NOMO-1 treated with dmso at 0.1 percent for 144 hours (cell line): ENCODE data around the gene EFCAB9.
A peak's percentile ranks its signal among the peaks of the same experiment; 100 is the strongest.

Experiments
- DNase-seq: peaks from one replicate; lab custom pipeline; 2025; ENCODE audit not compliant: unreplicated experiment; lab: John Stamatoyannopoulos, UW

Gene EFCAB9

DNA sequence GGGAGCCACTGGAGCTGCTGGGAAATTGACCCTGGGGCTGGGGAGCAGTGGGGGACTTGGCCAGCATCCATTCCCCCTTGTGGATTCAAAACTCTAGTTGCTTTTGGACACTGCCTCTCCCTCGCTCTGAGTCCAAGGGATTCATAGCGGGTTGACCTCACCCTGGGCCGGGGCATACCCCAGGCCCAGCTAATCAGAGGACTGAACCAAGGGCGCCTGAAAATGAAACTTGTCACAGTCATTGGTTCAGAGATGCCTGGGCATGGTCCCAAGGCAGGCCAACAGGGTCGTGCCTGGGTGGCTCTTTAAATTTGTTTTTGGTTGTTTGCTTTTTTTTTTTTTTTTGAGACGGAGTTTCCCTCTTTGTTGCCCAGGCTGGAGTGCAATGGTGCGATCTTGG is 28.5 kb upstream of the EFCAB9 start:
- DNase-seq = no peak

DNA sequence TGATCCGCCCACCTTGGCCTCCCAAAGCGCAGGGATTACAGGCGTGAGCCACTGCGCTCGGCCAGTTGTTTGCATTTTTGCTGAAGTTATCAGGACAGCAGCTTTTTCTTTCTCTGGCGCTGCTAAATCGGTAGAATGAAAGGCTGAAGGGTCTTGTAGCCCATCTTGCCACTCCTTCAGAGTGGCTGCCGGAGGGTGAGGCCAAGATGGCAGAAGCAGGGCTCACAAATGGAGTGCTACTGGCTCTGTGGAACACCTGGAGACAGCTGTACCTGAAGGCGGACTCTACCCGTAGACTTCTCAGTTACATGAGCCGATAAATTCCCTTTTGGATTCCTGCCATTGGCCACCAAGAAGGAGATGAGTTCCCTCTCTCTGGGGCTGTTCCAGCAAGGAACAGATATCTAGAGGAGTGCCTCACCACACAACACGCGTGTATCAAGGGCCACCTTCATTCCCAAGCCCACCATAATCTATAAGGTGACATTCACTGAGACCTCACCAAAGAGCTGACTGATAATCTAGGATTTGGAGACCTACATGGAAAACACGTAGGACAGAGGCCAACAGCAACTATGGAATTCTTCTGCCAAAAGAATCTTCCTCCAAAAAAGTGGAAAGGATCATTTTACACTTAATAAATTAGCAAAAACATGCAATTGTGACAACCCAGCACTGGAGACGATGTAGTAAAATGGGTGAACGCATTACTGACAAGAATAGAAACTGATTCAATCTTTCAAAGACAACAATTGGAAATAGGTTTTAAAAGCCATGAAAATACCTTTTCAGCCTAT is 27.7 kb upstream of the EFCAB9 start:
- DNase-seq = no peak

DNA sequence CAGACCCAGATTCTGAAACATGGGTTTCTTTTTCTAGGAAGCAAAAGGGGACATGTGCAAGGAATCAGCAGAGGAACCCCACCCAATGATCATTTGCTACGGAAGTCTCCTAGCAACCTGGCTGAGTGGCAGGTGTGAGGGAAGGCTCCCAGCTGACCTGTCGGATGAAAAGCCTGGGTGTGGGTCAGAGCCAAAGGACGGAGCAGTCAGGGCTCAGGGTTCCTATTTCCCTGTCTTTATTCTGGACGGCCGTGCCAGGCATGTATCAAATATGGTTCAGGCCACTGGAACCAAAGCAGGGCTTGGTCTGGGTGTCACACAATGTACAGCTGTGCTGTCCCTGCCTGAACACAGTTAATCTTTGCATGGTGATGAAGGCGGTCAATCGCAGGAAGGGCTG is 26.1 kb upstream of the EFCAB9 start:
- DNase-seq = no peak

DNA sequence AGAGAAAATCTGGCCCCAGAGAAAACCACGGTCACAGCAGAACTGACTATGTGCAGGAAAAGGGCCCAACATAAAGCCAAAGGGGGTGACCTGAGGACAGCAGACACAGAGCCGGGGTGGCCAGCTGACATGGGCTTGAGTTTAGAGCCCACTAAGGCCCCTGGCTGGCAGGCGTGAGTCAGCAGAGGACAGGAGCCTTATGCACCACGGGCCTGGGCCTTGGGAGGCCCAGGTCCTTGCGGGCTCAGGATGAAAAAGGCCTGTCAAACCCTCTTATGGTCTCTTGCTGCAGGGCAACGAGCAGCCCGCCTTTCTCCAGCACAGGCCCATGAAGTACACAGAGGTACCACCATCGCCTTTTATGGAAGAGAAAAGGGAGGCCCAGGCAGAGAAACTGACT is 25.7 kb upstream of the EFCAB9 start:
- no peak for DNase-seq

DNA sequence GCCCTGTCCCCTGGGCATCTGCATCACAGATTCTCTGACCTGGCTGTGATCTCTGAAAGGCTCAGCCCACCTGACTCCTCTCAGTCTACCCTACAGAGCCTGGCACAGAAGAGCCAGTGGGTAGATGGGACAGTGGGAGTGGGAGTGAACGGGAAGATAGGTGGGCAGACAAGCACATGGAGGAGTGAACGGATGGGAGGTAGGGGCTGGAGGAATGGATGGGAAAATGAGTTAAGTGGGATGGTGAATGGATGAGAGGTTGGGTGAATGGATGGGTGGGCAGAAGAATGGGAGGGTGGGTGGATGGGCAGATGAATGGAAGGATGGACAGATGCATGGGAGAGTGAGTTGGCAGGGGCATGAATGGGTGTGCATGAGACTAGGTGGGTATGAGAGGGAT is 24.8 kb upstream of the EFCAB9 start:
- DNase-seq = no peak

DNA sequence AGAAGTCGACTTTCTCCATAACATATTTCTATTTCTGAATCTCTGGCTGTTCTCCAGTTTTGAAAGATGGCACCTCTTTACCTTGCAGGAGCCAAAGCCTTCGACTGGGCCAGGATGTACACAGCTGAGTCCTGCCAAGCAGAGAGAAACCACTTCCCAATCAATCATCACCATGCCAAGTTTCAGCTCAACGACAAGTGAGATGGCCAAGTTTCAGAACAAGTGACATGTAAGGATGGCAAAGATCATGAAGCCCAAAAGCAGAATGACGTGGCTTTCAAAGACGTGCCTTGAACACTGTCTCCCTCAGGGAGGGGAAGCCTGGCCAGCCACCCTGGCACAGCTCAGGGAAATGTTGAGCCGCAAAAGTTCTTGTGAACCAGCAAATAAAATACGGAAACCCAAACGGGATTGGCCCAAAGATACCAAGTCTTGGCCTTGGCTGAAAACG is 23.7 kb upstream of the EFCAB9 start:
- no peak for DNase-seq

DNA sequence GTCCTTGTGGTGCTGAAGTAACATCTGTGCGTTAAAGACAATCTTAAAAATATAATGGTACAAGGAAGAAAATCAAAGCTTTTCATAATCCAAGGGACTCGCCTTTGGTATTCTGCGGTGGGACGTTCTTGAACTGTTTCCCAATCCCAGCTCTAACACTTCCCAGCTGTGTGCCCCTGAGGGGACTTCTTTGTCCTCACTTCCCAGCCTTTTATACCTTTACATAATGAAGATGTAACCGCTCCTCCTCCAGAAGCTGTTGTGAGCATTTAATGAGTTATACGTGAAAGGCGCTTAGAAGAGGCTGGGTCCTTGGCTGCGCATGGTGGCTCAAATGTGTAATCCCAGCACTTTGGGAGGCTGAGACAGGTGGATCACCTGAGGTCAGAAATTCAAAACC is 22.9 kb upstream of the EFCAB9 start:
- no peak for DNase-seq

DNA sequence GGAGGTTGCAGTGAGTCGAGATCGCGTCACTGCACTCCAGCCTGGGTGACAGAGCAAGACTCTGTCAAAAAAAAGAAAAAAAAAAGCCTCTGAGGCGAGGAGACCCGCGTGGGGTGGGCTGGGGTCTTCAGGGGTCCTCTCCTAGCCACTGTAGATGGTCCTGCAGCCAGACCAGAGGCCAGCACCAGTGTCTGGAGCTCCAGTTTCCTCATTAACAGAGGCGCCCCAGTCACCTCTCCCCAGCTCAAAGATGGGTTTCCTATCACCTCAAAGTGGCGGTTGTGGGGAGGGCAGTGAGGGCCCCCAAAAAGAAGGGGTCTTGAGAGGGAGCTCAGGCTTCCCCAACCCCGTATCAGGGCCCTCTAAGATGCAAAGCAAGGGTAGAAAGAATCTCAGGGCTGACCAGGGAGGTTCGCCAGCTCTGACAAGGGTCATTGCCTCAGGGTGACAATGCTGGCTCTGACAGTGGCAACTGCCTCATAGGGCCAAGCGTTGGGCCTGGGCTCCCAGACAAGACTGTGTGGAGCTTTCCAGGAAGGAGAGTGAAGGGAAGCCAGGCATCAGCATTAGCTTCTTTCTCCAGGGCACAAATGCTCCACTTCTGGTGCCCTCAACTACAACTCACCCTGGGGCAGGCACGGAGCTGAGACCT is 20.9 kb upstream of the EFCAB9 start:
- no peak for DNase-seq

DNA sequence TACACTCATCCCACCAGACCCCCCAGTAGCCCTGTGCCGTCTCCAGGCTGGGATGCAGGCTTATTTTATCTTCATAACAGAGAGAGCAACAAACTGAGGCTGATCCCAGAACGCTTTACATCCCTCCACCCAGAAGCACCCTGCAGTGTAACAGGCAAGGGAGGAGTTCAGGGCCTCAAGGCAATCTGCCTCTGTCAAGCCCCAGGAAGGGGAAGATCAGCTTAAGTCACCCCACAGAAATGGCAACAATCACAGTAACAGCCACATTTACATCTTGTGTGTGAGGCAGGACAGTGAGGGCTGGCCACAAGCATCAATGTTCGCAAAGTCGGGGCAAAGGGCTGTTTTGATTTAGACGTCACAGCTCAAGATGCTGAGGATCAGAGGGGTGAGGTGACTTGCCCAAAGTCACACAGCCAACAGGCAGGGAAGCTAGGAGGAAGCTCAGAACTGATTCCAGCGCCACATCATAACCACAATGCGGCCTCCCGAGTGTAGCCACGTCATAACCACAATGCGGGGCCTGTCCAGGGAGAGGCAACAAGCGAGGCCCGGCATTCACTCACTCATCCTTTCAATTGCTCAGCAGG is 20.3 kb upstream of the EFCAB9 start:
- DNase-seq = peak; percentile 65

DNA sequence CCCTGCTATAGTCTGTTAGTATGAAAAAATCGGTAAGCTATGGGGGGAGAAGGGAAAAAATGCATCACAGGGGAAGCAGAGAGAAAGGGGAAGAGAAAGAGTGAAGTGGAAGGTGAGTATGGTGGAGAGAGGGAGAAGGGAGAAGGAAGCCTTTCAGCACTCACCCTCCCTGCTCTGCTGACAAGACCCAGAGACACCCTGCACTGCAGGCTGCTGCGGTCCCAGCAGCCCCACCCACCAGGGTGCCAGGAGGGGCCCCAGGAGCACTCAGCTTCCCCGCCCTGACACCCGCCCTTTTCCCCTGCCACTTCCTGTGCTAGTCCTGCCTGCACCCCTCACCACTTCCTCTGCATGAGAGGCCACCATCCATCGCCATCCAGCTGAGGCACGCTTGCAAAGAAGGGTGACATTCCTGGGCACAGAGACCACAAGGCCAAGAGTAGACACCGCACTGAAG is 18.7 kb upstream of the EFCAB9 start:
- DNase-seq = peak; percentile 97

DNA sequence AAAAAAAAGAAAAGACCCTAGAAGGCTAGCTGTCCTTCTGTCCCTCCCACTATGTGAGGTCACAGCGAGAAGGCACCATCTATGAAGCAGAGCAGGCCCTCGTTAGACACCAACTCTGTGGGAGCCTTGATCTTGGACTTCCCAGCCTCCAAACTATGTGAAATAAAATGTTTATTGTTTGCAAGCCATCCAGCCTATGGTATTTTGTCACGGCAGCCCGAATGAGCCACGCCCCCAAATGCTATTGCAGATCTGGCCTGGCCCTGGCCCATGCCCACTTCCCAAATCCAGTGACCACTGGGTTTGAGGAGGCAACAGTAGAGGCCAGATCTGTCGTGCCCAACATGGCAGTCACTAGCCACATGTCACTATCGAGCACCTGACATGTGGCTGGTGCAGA is 16.8 kb upstream of the EFCAB9 start:
- no peak for DNase-seq

DNA sequence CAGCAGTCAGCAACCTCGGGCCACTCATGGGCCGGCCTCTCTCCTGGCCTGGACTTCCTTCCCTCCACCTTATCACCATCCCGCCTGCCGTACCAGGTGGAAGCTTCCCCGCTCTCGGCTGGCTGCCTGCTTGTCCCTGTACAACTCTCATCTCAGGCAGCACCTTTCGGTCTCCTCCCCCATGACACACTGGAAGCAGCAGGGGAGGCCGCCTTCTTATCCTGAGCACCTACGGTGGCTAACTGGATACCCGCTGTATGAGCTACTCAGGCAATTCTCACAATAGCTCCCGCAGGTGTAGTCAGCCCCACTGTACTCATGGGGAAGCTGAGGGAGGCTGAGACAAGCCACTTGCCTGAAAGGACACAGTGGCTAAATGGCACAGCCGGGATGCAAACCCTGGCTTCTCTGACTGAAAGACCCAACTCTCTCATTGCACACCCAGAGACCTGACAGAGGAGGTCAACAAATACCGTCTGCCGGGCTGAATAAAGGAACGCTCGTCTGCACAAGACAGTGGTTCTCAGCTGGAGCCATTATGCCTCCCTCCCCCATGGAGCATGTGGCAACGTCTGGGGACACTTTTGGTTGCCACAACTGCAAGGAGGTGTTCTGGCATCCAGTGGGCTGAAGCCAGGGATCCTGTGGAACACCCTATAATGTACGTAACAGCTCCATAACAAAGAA is 15.5 kb upstream of the EFCAB9 start:
- DNase-seq = no peak

DNA sequence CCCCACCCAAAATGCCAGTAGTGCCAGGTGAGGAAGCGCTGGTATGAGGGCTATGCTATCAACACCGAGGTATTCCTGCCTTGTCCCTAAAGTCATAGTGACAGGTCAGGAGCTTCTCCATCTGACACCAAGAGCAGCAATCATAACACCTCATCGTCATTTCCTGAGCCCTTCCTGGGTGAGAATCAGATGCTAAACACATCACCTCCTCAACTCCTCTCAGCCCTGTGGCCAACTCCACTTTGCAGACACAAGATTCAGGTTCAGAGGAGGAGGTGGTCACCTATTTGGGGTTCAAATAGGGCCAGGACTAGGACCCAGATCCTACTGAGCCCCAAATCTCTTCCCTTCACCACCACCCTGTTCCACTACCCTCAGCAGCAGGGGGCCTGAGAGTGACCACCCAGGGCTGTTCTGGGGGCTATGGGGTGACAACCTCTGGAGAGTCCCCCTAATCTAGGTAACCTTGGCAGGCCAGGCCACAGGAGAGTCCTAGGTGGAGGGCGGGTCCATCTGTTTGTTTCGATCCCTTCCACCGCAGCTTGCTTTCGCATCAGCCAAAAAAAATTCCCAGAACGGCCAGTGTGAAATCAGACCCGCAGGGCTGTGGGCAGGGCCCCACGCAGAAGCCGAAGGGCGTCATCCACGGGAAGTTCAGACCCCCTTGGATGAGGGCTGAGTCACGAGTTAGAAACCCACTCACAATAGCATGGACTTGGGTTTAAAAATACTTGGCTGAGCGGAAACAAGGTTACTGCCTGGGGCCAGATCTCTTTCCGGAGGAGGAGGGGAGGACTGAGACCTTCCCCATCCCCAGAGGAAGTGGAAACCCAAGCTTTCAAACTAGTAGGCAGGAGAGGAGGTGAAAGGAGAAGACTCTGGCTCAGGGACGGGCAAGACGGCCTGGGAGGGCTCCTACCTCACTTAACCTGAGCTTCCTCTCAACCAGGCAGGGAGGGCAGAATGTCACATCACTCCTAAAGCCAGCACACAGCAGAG is 14.7 kb upstream of the EFCAB9 start:
- peak; percentile 86 for DNase-seq

DNA sequence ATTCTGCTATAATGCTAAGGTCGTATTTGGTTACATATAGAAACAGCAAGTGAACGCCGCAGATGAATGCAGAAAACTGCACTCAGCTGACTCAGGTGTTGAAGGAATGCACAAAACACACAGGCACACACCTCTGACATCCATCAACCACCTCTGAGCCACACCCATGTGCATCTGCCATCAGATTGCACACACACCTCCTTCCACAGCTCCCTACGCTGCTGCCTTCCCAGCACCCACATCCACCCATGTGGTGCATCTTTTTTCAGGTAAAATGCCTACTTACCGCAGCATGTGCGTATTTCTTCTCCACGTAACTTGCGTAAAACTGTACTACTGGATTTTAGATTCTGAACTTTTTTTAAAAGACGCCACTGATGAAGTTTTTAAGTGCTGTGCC is 13.0 kb upstream of the EFCAB9 start:
- DNase-seq = no peak

DNA sequence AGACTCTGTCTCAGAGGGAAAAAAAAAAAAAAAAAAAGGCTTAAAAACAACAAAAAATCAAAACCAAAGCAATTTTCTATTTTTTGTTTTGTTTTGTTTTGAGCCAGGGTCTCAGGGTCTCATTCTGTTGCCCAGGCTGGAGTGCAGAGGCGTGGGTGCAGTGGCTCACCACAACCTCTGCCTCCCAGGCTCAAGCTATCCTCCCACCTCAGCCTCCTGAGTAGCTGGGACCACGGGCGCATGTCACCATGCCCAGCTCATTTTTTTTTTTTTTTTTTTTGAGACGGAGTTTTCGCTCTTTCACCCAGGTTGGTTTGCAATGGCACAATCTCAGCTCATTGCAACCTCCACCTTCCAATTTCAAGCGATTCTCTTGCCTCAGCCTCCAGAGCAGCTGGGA is 11.7 kb upstream of the EFCAB9 start:
- DNase-seq = no peak

DNA sequence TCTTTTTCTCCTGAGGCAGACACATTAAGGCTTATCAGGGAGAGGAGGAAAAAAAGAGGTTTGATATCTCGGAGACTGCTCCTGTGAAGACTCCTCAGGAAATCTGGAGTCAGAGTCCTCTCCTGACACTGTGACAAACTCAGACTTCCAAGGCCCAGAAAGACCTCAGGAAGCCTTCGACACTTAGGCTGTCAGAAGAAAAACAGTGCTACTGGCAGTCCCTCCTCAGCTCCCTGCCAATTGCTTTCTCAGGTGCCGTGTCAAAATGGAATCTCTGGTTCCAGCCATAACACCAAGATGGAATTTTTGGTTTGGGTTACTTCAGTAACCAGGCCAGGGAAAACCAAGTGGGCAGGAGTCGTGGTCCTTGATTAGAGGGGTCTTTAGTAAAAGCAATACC is 10.1 kb upstream of the EFCAB9 start:
- no peak for DNase-seq

DNA sequence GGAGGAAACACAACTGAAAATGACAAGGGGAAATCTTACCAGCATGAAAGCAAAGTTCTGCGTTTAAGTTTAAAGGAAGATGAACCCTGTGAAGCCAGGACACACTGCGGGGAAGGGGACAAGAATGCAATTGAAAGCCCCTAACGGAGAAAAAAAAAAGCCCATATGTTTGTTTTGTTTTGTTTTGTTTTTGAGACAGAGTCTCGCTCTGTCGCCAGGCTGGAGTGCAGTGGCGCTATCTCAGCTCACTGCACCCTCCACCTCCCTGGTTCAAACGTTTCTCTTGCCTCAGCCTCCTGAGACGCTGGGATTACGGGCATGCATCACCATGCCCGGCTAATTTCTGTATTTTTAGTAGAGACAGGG is 8.9 kb upstream of the EFCAB9 start:
- no peak for DNase-seq

DNA sequence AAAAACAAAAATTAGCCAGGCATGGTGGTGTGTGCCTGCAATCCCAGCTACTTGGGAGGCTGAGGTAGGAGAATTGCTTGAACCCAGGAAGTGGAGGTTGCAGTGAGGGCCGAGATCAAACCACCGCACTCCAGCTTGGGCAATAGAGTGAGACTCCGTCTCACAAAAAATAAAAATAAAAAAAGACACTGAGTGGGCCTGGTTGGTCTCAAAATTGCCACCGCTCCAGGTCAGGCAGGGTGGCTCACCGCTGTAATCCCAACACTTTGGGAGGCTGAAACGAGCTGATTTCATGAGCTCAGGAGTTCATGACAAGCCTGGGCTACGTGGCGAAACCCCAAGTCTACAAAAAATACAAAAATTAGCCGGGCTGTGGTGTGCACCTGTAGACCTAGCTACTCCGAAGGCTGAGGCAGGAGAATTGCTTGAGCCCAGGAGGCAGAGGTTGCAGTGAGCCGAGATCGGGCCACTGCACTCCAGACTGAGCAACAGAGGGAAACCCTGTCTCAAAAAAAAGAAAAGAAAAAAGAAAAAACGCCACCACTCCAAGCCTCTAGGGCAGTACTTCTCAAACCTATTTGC is 7.8 kb upstream of the EFCAB9 start:
- DNase-seq = no peak

DNA sequence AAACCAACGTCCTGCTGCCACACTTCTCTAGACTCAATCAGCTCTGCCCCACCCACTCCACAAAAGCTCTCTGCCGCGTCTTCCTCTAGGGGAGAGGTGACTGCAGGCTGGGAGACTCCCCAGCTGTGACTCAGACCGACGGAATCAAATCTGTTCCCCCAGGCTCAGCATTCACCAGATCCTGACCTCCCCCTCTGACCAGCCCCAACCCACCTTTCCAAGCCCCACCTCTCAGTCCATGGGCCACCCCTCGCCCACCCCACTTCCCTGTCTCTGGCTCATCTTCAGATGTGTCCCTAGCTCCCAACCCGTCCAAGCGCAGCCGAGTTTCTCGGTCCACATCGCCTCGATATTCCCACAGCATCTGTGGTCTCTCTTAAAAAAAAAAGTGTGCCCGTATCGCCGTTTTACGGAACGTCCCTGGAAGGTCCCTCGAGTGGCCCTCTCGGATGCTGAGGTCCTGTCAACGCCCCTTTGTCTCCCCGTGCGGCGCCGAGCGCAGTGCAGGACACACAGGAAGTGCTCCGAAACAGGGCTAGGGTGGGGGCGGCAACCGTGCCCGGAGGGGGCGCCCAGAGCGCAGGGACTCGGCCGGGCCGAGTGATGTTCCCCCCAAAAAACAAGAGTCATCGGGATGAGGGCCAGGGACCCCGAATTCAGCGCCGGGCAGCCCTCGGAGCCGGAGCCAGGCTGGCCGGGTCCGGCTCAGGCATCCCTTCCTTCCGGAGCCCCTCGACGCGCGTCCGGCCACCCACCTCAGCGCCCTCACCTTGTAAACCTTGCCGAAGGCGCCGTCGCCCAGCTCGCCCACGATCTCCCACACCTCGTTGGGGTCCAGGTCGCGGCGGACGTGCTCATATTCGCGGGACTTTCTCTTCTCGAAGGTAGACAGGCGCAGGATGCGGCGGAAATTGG is 6.6 kb upstream of the EFCAB9 start:
- peak; percentile 63 for DNase-seq
